H9 (cell line): ENCODE results near the gene ITGA11. TPM values are rescaled to one million over a fixed set of nuclear protein-coding genes. Genes with fewer than 3 reads are reported as not detected.

Experiments used
- DNase-seq: peaks from one replicate; pipeline ENCODE4 v3.0.0-alpha.2; 2017
- H2AFZ ChIP-seq: one replicate; pipeline ENCODE4 v1.6.1; 2013; ENCODE audit warnings: mild to moderate bottlenecking, low read length, control low read depth, moderate library complexity
- H2AK5ac ChIP-seq: 2 replicates; pipeline ENCODE4 v1.6.1; 2013; ENCODE audit warnings: low read length, control low read depth, mixed read lengths; ENCODE audit not compliant: insufficient read length
- H2BK120ac ChIP-seq: one replicate; pipeline ENCODE4 v1.6.1; 2013; ENCODE audit warnings: low read depth, mild to moderate bottlenecking, low read length, control low read depth, inconsistent platforms; ENCODE audit not compliant: poor library complexity, severe bottlenecking
- H2BK12ac ChIP-seq: 2 replicates; pipeline ENCODE4 v1.6.1; 2013; ENCODE audit warnings: low read length, control low read depth, mixed read lengths, low read depth; ENCODE audit not compliant: insufficient read length
- H2BK15ac ChIP-seq: 2 replicates; pipeline ENCODE4 v1.6.1; 2013; ENCODE audit warnings: low read depth, low read length, control low read depth
- H2BK20ac ChIP-seq: one replicate; pipeline ENCODE4 v1.6.1; 2013; ENCODE audit warnings: low read depth, mild to moderate bottlenecking, low read length, control low read depth, inconsistent platforms; ENCODE audit not compliant: poor library complexity, severe bottlenecking
- H2BK5ac ChIP-seq: 2 replicates; pipeline ENCODE4 v1.6.1; 2013; ENCODE audit warnings: low read length, control low read depth, mixed read lengths; ENCODE audit not compliant: insufficient read length
- H3K14ac ChIP-seq: 2 replicates; pipeline ENCODE4 v1.6.1; 2013; ENCODE audit warnings: low read length, control low read depth; ENCODE audit not compliant: insufficient read depth
- H3K18ac ChIP-seq: 2 replicates; pipeline ENCODE4 v1.6.1; 2013; ENCODE audit warnings: low read depth, mild to moderate bottlenecking, mixed read lengths, low read length, control low read depth; ENCODE audit not compliant: insufficient read length
- H3K23ac ChIP-seq: 2 replicates; pipeline ENCODE4 v1.6.1; 2013; ENCODE audit warnings: low read length, control low read depth, mixed read lengths, low read depth; ENCODE audit not compliant: insufficient read length
- H3K23me2 ChIP-seq: 2 replicates; pipeline ENCODE4 v1.6.1; 2013; ENCODE audit warnings: low read depth, mild to moderate bottlenecking, mixed read lengths, low read length, control low read depth; ENCODE audit not compliant: insufficient read length, poor library complexity, severe bottlenecking
- H3K27ac ChIP-seq: 2 replicates; pipeline ENCODE4 v1.5.1; 2013; ENCODE audit warnings: low read length, control low read depth, mixed read lengths, low read depth; ENCODE audit not compliant: insufficient read length
- H3K27me3 ChIP-seq: 2 replicates; pipeline ENCODE4 v1.6.1; 2013; ENCODE audit warnings: low read length, control low read depth, inconsistent platforms; ENCODE audit not compliant: insufficient read depth
- H3K4ac ChIP-seq: 2 replicates; pipeline ENCODE4 v1.6.1; 2013; ENCODE audit warnings: low read depth, mild to moderate bottlenecking, control low read depth, inconsistent platforms, low read length, moderate library complexity
- H3K4me1 ChIP-seq: 2 replicates; pipeline ENCODE4 v1.6.1; 2013; ENCODE audit warnings: low read length, control low read depth, inconsistent platforms; ENCODE audit not compliant: insufficient read depth
- H3K4me2 ChIP-seq: 2 replicates; pipeline ENCODE4 v1.6.1; 2013; ENCODE audit warnings: low read length, control low read depth, mixed read lengths; ENCODE audit not compliant: insufficient read length, insufficient read depth
- H3K56ac ChIP-seq: 2 replicates; pipeline ENCODE4 v1.6.1; 2013; ENCODE audit warnings: low read depth, mild to moderate bottlenecking, mixed read lengths, low read length, control low read depth; ENCODE audit not compliant: insufficient read length
- H3K79me1 ChIP-seq: 2 replicates; pipeline ENCODE4 v1.6.1; 2013; ENCODE audit warnings: low read depth, mild to moderate bottlenecking, moderate library complexity, low read length, control low read depth, inconsistent platforms; ENCODE audit not compliant: insufficient read depth, poor library complexity, severe bottlenecking
- H3K79me2 ChIP-seq: 2 replicates; pipeline ENCODE4 v1.6.1; 2013; ENCODE audit warnings: low read length, control low read depth, inconsistent platforms; ENCODE audit not compliant: insufficient read depth
- H3K9ac ChIP-seq: 2 replicates; pipeline ENCODE4 v1.6.1; 2013; ENCODE audit warnings: low read length, control low read depth, mixed read lengths; ENCODE audit not compliant: insufficient read length; ENCODE audit errors: extremely low read depth
- H3K9me3 ChIP-seq: one replicate; pipeline ENCODE4 v1.6.1; 2013; ENCODE audit warnings: low read depth, low read length, inconsistent platforms; ENCODE audit not compliant: control insufficient read depth
- H3T11ph ChIP-seq: one replicate; pipeline ENCODE4 v1.6.1; 2013; ENCODE audit warnings: mild to moderate bottlenecking, low read length, control low read depth, inconsistent platforms
- H4K20me1 ChIP-seq: one replicate; pipeline ENCODE4 v1.6.1; 2013; ENCODE audit not compliant: control insufficient read depth, insufficient read length, insufficient read depth
- H4K5ac ChIP-seq: 2 replicates; pipeline ENCODE4 v1.6.1; 2013; ENCODE audit warnings: low read depth, mild to moderate bottlenecking, mixed read lengths, low read length, control low read depth; ENCODE audit not compliant: insufficient read length
- H4K8ac ChIP-seq: replicated peaks from 2 replicates; pipeline ENCODE4 v1.6.1; 2013; ENCODE audit warnings: low read length, control low read depth, mixed read lengths, low read depth; ENCODE audit not compliant: insufficient read length
- H4K91ac ChIP-seq: 2 replicates; pipeline ENCODE4 v1.6.1; 2013; ENCODE audit warnings: low read depth, mild to moderate bottlenecking, moderate library complexity, mixed read lengths, low read length, control low read depth; ENCODE audit not compliant: insufficient read length
- H3K27ac Mint-ChIP-seq, 3 experiments: 2 replicates in 2 of 3; 3 replicates in 1 of 3; pipeline ENCODE4 v1.8.0; 2020 to 2021; ENCODE audit warnings: mixed read lengths in 3 of 3, mild to moderate bottlenecking in 1 of 3, moderate library complexity in 1 of 3
- H3K27me3 Mint-ChIP-seq: 2 replicates; pipeline ENCODE4 v1.8.0; 2021; ENCODE audit warnings: low read depth, mild to moderate bottlenecking, moderate library complexity, mixed read lengths
- H3K36me3 Mint-ChIP-seq, 3 experiments: 2 replicates in 2 of 3; 3 replicates in 1 of 3; pipeline ENCODE4 v1.8.0; 2020 to 2021; ENCODE audit warnings: low read depth in 3 of 3, mixed read lengths in 3 of 3; ENCODE audit not compliant: insufficient read depth in 1 of 3
- H3K4me1 Mint-ChIP-seq, 2 experiments: 2 replicates each; pipeline ENCODE4 v1.8.0; 2020; ENCODE audit warnings: mixed read lengths in 2 of 2
- H3K4me3 Mint-ChIP-seq, 2 experiments: 2 replicates in 1 of 2; 3 replicates in 1 of 2; pipeline ENCODE4 v1.8.0; 2020 to 2021; ENCODE audit warnings: mild to moderate bottlenecking in 2 of 2, mixed read lengths in 2 of 2, moderate library complexity in 1 of 2
- H3K9me3 Mint-ChIP-seq, 2 experiments: 2 replicates in 1 of 2; 3 replicates in 1 of 2; pipeline ENCODE4 v1.8.0; 2020; ENCODE audit warnings: mild to moderate bottlenecking in 2 of 2, mixed read lengths in 2 of 2, moderate library complexity in 1 of 2
- WGBS: extraction: QIAGEN DNeasy Blood & Tissue Kit; methylation state at CpG from one replicate; pipeline ENCODE4 v1.1.7; 2013; ENCODE audit warnings: missing lambda C conversion rate, low lambda C conversion rate, mixed read lengths; ENCODE audit not compliant: insufficient read length; ENCODE audit errors: extremely low coverage; 5-methylcytosine and 5-hydroxymethylcytosine counted together
- total RNA-seq: library from RNA; stranded (reverse); gene quantifications from 2 replicates; pipeline ENCODE4 v1.2.1, GENCODE V29; 2021
- TF ChIP-seq, protein P1 (sequence below): fragments of 200-600 bp; sonication (generic); conservative IDR thresholded peaks from 3 replicates; pipeline ENCODE4 v1.8.0; 2021; ENCODE audit warnings: antibody characterized with exemption, mild to moderate bottlenecking

Gene ITGA11
- total RNA-seq, 1 experiment from 2014 or later: 0.07 TPM

DNA sequence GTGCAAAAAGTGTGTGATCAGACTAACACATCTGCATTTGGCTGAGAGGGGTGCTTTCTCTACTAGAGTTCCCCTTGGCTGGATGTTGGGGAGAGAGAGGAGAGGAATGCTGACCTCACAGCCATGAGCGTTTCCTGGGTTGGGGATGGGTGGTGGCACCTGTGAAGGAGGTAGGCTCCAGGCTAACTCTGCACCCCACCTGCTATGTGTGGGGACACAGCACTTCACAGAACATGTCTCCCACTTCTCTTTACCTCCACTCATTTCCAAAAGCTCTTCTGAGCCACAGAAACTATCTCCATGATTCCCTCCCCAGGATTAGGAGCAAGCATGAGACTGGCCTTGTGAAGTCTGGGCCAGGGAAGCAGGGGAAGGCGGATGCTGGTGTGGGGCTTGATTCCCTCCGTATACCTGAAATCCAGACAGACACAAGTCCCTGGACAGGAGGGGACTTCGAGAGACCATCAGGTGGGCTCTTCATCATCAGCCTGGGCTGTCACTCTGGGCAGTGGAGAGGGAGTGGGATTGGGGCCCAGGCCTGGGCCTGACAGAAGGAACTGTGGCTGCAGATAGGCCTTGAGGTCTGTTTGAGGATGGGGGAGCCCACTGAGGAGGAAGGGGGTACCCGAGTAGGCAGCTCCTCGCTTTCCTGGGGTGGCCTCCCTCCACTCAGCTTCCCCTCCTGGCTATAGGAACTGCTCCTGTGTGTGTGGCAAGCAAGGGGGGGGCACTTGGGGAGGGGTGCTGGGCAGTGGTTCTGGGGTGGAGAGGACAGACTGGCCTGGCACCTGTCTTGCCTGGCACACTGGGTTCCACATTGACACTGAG lies 113.7 kb downstream of the ITGA11 start:
- H2BK15ac ChIP-seq: no peak overlapping the region
- Mint-ChIP-seq H3K36me3 (no peaks in the 10 kb centered on the region; a peak in 1 of 7 replicates), H3K27me3 (peaks cover 3% of the 10 kb centered on the region), H3K4me3 (no peak overlapping the region), H3K9me3 (no peaks in the 10 kb centered on the region), H3K4me1 (peaks cover 18 to 34% of the 10 kb centered on the region in 2 experiments), H3K27ac (no peak overlapping the region; a peak in 1 of 7 replicates)
- H2AK5ac ChIP-seq: no peak overlapping the region
- H3K4me2 ChIP-seq: no peak overlapping the region
- WGBS: no CpG with 5 or more reads among the region's 6 CpGs
- H3K14ac ChIP-seq: no peak overlapping the region
- no peak overlapping the region for H2BK120ac ChIP-seq
- H3K4ac ChIP-seq: no peak overlapping the region
- no peak for DNase-seq
- no peaks in the 10 kb centered on the region for H3K79me1 ChIP-seq
- H3K9me3 ChIP-seq: no peaks in the 10 kb centered on the region
- TF ChIP-seq, protein P1, sequence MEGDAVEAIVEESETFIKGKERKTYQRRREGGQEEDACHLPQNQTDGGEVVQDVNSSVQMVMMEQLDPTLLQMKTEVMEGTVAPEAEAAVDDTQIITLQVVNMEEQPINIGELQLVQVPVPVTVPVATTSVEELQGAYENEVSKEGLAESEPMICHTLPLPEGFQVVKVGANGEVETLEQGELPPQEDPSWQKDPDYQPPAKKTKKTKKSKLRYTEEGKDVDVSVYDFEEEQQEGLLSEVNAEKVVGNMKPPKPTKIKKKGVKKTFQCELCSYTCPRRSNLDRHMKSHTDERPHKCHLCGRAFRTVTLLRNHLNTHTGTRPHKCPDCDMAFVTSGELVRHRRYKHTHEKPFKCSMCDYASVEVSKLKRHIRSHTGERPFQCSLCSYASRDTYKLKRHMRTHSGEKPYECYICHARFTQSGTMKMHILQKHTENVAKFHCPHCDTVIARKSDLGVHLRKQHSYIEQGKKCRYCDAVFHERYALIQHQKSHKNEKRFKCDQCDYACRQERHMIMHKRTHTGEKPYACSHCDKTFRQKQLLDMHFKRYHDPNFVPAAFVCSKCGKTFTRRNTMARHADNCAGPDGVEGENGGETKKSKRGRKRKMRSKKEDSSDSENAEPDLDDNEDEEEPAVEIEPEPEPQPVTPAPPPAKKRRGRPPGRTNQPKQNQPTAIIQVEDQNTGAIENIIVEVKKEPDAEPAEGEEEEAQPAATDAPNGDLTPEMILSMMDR: no peak
- H2BK12ac ChIP-seq: no peak overlapping the region
- H3K4me1 ChIP-seq: peaks cover 2% of the 10 kb centered on the region; the same call in 1 of the 2 replicates
- no peak overlapping the region for H3K23ac ChIP-seq
- no peak overlapping the region for H4K5ac ChIP-seq
- H4K8ac ChIP-seq: no peak overlapping the region
- no peak overlapping the region for H3K56ac ChIP-seq
- H3K18ac ChIP-seq: no peak overlapping the region
- no peaks in the 10 kb centered on the region for H3K27me3 ChIP-seq
- H3K9ac ChIP-seq: no peak overlapping the region
- no peak overlapping the region for H2BK20ac ChIP-seq
- H2AFZ ChIP-seq: no peak overlapping the region
- no peaks in the 10 kb centered on the region for H3K79me2 ChIP-seq
- H2BK5ac ChIP-seq: no peak overlapping the region
- H4K20me1 ChIP-seq: no peaks in the 10 kb centered on the region
- no peak overlapping the region for H4K91ac ChIP-seq
- no peaks in the 10 kb centered on the region for H3K23me2 ChIP-seq
- no peak overlapping the region for H3T11ph ChIP-seq
- no peak overlapping the region for H3K27ac ChIP-seq
